22Rv1 (cell line): ENCODE measurements around the gene RBM28.

Experiments used
- ZFX ChIP-seq: fragments of 450-650 bp; IDR thresholded peaks from 2 replicates; pipeline ENCODE4 v1.6.1; 2017; ENCODE audit warnings: antibody characterized with exemption, borderline replicate concordance
- TF ChIP-seq, protein P1 (sequence below): fragments of 450-650 bp; IDR thresholded peaks from 2 replicates; pipeline ENCODE4 v1.5.1; 2017; ENCODE audit warnings: mild to moderate bottlenecking

DNA sequence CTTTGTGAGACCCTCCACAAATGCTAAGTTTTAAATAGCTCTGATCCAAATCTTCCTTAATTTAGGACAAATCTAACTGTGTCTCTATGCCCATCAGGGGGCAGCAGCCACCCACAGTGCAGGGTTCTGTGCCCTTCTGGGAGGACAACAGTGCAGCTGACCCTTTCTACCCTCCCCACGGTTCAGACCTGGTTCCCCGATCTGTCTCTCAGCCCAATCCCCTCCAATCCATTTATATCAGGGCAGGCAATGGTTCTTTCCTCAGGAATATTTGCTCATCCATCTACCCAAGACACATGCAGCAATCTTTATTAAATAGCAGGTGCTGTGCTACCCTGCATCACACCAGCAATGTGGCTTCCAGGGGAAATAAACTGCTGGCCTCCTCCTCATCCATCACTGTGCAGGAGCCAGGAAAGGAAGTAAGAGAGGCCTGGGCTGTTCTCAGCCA lies 4.0 kb upstream of the RBM28 start:
- TF ChIP-seq, protein P1, sequence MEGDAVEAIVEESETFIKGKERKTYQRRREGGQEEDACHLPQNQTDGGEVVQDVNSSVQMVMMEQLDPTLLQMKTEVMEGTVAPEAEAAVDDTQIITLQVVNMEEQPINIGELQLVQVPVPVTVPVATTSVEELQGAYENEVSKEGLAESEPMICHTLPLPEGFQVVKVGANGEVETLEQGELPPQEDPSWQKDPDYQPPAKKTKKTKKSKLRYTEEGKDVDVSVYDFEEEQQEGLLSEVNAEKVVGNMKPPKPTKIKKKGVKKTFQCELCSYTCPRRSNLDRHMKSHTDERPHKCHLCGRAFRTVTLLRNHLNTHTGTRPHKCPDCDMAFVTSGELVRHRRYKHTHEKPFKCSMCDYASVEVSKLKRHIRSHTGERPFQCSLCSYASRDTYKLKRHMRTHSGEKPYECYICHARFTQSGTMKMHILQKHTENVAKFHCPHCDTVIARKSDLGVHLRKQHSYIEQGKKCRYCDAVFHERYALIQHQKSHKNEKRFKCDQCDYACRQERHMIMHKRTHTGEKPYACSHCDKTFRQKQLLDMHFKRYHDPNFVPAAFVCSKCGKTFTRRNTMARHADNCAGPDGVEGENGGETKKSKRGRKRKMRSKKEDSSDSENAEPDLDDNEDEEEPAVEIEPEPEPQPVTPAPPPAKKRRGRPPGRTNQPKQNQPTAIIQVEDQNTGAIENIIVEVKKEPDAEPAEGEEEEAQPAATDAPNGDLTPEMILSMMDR = peak; percentile 85
- no peak for TF ChIP-seq ZFX
